PC-3 (cell line): ENCODE measurements around the gene NDUFA8.

Source experiments
- CTCF ChIP-seq: fragments of 300-600 bp; sonication (generic); conservative IDR thresholded peaks from 2 replicates; pipeline ENCODE4 v1.5.1; 2017; ENCODE audit warnings: antibody characterized with exemption, low read depth, mild to moderate bottlenecking, low read length
- EZH2 ChIP-seq: fragments of 300-600 bp; sonication (generic); IDR thresholded peaks from one replicate; pipeline ENCODE4 v1.6.1; 2017; ENCODE audit warnings: antibody characterized with exemption, mild to moderate bottlenecking, low read length; ENCODE audit not compliant: unreplicated experiment

GRCh38 chr9:122131401-122132001 is 28.1 kb downstream of the NDUFA8 start:
- no peak for TF ChIP-seq CTCF
- TF ChIP-seq EZH2 = no peak
